22Rv1 (cell line): ENCODE results near the gene TAOK1.

Experiments
- H3K27ac ChIP-seq: fragments of 450-650 bp; 2 replicates; pipeline ENCODE4 v1.5.1; 2017
- CTCF ChIP-seq: fragments of 450-650 bp; IDR thresholded peaks from 2 replicates; pipeline ENCODE4 v1.5.1; 2017; ENCODE audit warnings: mild to moderate bottlenecking
- ZFX ChIP-seq: fragments of 450-650 bp; IDR thresholded peaks from 2 replicates; pipeline ENCODE4 v1.6.1; 2017; ENCODE audit warnings: antibody characterized with exemption, borderline replicate concordance

Gene TAOK1

GRCh38 chr17:29567554-29568330, 177.6 kb downstream of the TAOK1 start:
- TF ChIP-seq ZFX (no peak), CTCF (peak; percentile 34)

GRCh38 chr17:29568331-29569244, 178.4 kb downstream of the TAOK1 start, which contains the start of gene TP53I13:
Gene TP53I13 (plus strand): TSS chr17:29568701. CDS start chr17:29568759, 58 bp downstream.
- TF ChIP-seq ZFX (no peak), CTCF (no peak)
- H3K27ac ChIP-seq, result peak within 1 kb of the TSS; percentile 80

More at GRCh38 chr17:29567554-29568330, 177.6 kb downstream of the TAOK1 start:
- peak overlapping the region; percentile 80 for H3K27ac ChIP-seq

- peak overlapping the region; percentile 80 for H3K27ac ChIP-seq
- TF ChIP-seq ZFX (no peak), CTCF (no peak)
Observed at GRCh38 chr17:29569245-29569950, 179.2 kb downstream of the TAOK1 start.

- no peak for TF ChIP-seq ZFX
- no peak for TF ChIP-seq CTCF
- H3K27ac ChIP-seq, result no peak overlapping the region
Observed at GRCh38 chr17:29570521-29570920, 180.4 kb downstream of the TAOK1 start.

- TF ChIP-seq CTCF (no peak), ZFX (no peak)
- no peak overlapping the region for H3K27ac ChIP-seq
Observed at GRCh38 chr17:29571486-29571882, 181.3 kb downstream of the TAOK1 start.

- H3K27ac ChIP-seq, result peak overlapping the region; percentile 60; the same call in 1 of the 2 replicates
- TF ChIP-seq ZFX (no peak), CTCF (no peak)
Observed at GRCh38 chr17:29571883-29572681, 181.9 kb downstream of the TAOK1 start.
